Fibroblast of villous mesenchyme (primary cell): ENCODE results near the gene C18orf63. TPM values are rescaled to one million over a fixed set of nuclear protein-coding genes. Genes with fewer than 3 reads are reported as not detected.

Experiments
- DNase-seq: peaks from one replicate; pipeline ENCODE4 v3.0.0-alpha.2; 2010; ENCODE audit warnings: low read depth
- H3K4me3 ChIP-seq: 2 replicates; pipeline ENCODE4 v1.5.1; 2011; ENCODE audit warnings: low read depth, mild to moderate bottlenecking, low read length
- total RNA-seq: library from RNA; depleted of rRNA; stranded (reverse); fragments of >200 nt; gene quantifications from 2 replicates; pipeline ENCODE4 v1.2.3, GENCODE V29; 2012
- TF ChIP-seq, protein P1 (sequence below): IDR thresholded peaks from 2 replicates; pipeline ENCODE4 v1.5.1; 2012; ENCODE audit warnings: low read depth, mild to moderate bottlenecking, low read length; ENCODE audit not compliant: insufficient read depth

C18orf63 gene
- not detected in 2 replicates for total RNA-seq

DNA sequence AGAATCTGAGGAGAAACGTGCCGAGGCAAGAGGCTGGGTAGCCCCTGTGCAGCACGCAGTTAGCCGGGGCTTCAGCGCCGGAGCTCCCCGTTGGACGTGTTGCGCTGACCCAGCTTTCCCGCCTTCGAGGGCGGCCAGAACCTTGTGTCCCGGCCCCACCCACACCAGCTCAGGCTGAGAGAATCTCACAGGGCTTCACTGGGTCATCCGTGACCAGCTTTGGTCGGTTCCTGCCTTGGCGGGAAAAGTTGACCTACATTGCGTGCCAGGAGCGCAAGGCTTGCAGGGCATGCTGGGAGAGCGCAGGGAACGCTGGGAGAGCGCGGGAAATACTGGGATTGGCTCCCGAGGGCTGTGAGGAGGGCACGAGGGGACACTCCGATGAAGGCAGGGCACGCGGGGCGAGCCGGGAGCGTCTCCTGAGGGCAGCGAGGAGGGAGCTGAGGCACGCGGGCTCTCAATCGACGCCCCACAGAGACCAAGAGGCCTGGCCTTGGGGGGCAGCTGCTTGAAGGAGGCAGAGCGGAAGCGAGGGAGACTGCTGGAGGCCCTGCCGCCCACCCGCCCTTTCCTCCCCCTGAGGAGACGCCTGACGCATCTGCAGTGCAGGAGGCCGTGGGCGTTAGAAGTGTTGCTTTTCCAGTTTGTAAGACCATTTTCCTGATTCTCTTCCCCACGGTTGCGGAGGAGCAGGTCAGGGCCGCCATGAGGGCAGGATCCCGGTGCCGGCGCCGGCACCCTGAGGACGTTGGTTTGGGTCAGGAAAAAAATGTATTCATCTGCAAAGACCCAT is at the start of gene C18orf63:
TSS of gene C18orf63 (plus strand) at position 376 of the 793 bp plus-strand sequence. CDS start 2,027 bp downstream, outside the sequence.
- DNase-seq = no peak
- H3K4me3 ChIP-seq = no peak within 1 kb of the TSS
- TF ChIP-seq, protein P1, sequence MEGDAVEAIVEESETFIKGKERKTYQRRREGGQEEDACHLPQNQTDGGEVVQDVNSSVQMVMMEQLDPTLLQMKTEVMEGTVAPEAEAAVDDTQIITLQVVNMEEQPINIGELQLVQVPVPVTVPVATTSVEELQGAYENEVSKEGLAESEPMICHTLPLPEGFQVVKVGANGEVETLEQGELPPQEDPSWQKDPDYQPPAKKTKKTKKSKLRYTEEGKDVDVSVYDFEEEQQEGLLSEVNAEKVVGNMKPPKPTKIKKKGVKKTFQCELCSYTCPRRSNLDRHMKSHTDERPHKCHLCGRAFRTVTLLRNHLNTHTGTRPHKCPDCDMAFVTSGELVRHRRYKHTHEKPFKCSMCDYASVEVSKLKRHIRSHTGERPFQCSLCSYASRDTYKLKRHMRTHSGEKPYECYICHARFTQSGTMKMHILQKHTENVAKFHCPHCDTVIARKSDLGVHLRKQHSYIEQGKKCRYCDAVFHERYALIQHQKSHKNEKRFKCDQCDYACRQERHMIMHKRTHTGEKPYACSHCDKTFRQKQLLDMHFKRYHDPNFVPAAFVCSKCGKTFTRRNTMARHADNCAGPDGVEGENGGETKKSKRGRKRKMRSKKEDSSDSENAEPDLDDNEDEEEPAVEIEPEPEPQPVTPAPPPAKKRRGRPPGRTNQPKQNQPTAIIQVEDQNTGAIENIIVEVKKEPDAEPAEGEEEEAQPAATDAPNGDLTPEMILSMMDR = no peak

DNA sequence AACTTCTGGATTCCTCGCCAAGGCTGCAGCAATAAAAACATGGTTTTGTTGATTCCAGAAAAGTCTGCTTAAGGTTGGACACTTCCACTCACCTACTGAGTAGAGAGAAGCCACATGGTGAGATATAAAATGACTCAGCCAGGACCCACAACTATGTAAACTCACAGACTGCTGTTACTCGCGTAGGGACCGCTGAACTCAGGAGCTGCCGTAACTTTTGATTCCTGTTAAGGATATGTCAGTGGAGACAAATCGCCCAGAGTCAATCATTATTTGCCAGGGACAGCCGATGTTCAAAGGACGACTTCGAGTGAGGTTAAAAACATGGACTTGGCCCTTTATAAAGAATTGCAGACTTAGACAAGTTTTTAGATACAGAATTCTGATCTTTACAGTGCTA is 49.5 kb upstream of the C18orf63 start:
- TF ChIP-seq, protein P1 = no peak
- peak; percentile 62 for DNase-seq
- no peak overlapping the region for H3K4me3 ChIP-seq

DNA sequence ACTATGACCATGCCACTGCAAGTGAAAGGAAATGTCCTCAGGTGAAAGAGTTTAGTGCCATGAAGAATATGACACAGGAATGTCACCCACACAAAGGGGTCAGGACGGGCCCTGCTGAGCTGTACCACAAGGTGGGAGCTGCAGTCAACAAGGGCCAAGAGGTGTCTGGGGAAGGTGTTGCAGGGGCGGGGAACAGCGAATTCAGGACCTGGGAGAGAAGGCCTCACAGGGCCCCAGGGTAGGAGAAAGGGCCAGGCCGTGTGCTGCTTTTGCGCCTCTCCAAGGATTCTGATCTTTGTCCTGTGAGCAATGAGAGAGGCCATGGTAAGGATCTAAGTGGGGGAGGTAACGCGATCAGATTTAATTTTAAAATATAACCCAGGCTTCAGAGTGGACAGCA is 47.5 kb upstream of the C18orf63 start:
- DNase-seq = no peak
- no peak overlapping the region for H3K4me3 ChIP-seq
- TF ChIP-seq, protein P1 = no peak

DNA sequence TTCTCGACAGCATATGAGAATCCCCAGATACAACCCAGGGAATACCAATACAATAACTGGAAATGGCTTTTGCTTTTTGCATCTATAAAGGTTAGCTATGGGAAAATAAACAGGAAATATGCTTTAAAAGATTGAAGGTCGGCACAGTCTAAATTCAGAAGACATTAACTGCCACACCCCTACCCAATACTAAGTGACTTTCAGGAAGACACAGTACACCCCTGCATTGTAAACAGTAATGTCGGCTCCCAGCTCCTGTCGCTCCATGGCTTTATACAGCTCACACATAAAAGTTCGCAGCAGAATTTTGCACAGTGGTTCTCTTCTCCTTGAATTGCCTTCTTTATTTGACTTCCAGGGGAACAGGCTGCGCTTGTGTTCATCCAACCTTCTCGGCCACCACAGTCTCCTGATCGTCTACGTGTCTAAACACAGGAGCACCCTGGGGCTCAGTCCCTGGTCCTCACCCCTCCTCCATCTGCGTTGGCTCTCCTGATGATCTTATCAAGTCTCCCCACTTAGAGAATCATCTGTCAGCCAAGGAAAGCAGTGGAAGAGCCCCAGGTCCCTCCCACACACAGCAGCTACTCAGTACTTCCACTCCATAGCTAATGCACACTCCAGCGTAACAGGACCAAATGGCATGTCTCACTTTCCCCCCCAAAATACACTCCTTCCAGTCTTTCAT is 46.6 kb upstream of the C18orf63 start:
- no peak overlapping the region for H3K4me3 ChIP-seq
- no peak for DNase-seq
- TF ChIP-seq, protein P1 = no peak

DNA sequence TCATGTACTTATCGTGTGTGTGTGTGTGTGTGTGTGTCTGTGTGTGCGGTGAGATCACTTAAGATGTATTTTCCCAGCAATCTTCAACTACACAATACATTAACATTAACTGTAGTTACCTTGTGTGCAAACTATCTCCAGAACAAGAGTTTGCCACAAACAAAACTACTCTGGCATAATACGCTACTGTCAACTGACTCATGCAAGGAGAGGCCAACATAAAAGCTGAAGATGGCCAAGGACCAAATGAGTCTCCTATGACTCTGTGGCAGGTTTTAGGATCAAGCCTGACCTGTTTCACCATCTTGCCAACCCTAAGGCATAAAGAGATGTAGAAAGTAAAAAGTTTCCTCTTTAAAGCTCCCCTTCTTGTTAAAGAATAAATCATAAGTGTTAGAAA is 44.0 kb upstream of the C18orf63 start:
- TF ChIP-seq, protein P1 = no peak
- H3K4me3 ChIP-seq = no peak overlapping the region
- DNase-seq = no peak

DNA sequence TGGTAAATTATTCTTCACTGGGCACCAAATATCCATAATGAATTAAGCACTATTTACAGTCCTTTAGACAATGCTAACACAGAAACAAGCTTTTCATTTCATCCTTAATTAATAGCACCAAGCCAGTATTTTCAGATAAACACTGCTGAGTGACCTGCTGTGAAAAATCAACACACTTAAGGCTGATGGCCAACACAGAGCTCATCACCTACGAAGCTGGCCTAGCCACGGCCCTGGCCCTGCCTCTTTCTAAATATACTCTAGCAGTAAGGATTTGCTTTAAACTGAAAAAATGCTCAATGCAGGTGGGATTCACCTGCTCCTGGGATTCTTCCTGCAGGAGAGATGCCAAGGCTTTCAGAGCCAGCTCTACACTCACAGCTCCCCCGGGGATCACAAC is 42.2 kb upstream of the C18orf63 start:
- TF ChIP-seq, protein P1 = no peak
- no peak overlapping the region for H3K4me3 ChIP-seq
- no peak for DNase-seq
